DOHH2 (cell line): ENCODE data around the gene SLC12A6.

Experiments used
- EZH2phosphoT487 ChIP-seq: fragments of 200-600 bp; sonication (generic); IDR thresholded peaks from 2 replicates; pipeline ENCODE4 v1.6.1; 2017; ENCODE audit warnings: borderline replicate concordance, mild to moderate bottlenecking, antibody characterized with exemption, low read length, moderate library complexity, mixed read lengths
- TF ChIP-seq, protein P1 (sequence below): fragments of 200-600 bp; sonication (generic); IDR thresholded peaks from one replicate; pipeline ENCODE4 v1.5.1; 2014; ENCODE audit warnings: antibody characterized with exemption, mild to moderate bottlenecking, low read depth, low read length; ENCODE audit not compliant: poor library complexity, severe bottlenecking

DNA sequence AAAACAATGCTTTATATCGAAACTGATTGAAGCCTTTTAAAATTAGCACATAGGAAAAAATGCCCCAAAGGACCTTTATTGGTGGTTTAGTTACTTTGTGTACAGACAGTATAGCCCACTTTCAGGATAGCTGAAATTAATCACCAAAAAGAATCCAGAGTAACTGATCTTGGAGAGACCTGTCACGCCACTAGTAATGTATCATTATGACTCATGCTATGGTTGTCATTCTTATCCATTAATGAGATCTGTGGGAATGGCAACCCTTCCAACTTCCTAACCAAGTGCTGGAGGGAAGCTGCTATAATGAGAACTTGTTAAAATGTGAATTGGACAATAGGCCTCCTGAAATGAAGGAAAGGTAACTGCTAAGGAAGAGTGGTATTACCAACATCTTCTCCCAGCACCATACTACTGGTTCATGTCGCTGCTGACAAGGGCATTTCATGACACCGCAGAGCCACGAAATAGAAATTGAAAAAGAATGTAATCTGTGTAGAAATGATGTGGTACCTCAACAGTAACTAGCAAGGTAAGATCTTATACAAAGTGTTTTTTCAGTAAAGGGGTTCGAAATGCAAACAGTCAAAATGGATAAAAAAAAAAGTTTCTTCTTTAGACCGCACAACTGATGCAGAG, 119.9 kb downstream of the SLC12A6 start:
- TF ChIP-seq, protein P1, sequence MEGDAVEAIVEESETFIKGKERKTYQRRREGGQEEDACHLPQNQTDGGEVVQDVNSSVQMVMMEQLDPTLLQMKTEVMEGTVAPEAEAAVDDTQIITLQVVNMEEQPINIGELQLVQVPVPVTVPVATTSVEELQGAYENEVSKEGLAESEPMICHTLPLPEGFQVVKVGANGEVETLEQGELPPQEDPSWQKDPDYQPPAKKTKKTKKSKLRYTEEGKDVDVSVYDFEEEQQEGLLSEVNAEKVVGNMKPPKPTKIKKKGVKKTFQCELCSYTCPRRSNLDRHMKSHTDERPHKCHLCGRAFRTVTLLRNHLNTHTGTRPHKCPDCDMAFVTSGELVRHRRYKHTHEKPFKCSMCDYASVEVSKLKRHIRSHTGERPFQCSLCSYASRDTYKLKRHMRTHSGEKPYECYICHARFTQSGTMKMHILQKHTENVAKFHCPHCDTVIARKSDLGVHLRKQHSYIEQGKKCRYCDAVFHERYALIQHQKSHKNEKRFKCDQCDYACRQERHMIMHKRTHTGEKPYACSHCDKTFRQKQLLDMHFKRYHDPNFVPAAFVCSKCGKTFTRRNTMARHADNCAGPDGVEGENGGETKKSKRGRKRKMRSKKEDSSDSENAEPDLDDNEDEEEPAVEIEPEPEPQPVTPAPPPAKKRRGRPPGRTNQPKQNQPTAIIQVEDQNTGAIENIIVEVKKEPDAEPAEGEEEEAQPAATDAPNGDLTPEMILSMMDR: no peak
- TF ChIP-seq EZH2phosphoT487: no peak
